ENCODE results near the gene ATP4B. TPM values are rescaled to one million over a fixed set of nuclear protein-coding genes. Genes with fewer than 3 reads are reported as not detected.

ATP4B gene
- polyA plus RNA-seq, 1 of the 3 experiments (the other 2 are of a cell fraction), result not detected

DNA sequence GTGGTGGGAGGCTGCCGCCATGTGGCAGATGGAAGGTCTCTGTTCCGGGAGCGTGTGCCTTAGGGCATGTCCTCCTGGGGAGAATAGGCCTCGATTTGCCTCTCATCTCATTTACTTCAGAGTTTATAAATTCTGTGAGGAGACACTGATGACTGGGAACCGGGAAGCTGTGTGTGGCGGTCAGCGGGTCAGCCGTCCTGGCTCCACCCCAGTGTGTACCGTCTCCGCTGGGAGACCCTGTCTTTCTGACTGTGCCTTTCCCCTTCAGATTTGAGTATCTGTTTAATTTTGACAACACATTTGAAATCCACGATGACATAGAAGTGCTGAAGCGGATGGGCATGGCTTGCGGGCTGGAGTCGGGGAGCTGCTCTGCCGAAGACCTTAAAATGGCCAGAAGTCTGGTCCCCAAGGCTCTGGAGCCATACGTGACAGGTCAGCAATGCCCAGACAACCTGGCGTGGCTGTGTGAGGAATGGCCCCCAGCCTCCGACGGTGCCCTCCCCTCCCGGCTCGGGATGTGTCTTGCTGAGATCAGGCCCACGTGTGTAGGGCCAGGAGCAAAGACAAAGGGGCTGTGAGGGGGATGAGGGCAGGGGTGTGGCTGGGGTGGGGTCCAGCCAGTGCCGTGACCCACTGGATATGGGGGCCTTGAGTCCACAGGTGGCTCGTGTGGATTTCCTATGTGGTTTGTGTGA, 21.6 kb downstream of the ATP4B start:
- H3K9me2 ChIP-seq, result no peaks in the 10 kb centered on the region
- TF ChIP-seq, protein P1, sequence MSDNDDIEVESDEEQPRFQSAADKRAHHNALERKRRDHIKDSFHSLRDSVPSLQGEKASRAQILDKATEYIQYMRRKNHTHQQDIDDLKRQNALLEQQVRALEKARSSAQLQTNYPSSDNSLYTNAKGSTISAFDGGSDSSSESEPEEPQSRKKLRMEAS (IDR thresholded peaks at IDR 0.05; ENCODE audit: low read depth), result no peak
- TF ChIP-seq RCOR1 (IDR thresholded peaks at IDR 0.05; ENCODE audit: low read length) (no peak), FOXM1 (IDR thresholded peaks at IDR 0.05; ENCODE audit: low read depth) (no peak), SIN3A (IDR thresholded peaks at IDR 0.05; ENCODE audit: borderline replicate concordance, low read depth, low read length) (no peak), EP300 (IDR thresholded peaks at IDR 0.05; ENCODE audit: borderline replicate concordance in 1 of 2, low read depth in 1 of 2, low read length in 1 of 2) (no peak), TAF1 (IDR thresholded peaks at IDR 0.05; ENCODE audit: borderline replicate concordance, low read depth, low read length) (no peak), CHD2 (IDR thresholded peaks at IDR 0.05; ENCODE audit: low read length, partially characterized antibody) (no peak), MEF2A (IDR thresholded peaks at IDR 0.05; ENCODE audit: borderline replicate concordance, low read depth) (no peak), YY1 (IDR thresholded peaks at IDR 0.05; ENCODE audit: low read depth) (no peak)
- TF ChIP-seq, protein P2, sequence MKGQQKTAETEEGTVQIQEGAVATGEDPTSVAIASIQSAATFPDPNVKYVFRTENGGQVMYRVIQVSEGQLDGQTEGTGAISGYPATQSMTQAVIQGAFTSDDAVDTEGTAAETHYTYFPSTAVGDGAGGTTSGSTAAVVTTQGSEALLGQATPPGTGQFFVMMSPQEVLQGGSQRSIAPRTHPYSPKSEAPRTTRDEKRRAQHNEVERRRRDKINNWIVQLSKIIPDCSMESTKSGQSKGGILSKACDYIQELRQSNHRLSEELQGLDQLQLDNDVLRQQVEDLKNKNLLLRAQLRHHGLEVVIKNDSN (IDR thresholded peaks at IDR 0.05; ENCODE audit: borderline replicate concordance, low read depth), result no peak
- TF ChIP-seq, protein P3, sequence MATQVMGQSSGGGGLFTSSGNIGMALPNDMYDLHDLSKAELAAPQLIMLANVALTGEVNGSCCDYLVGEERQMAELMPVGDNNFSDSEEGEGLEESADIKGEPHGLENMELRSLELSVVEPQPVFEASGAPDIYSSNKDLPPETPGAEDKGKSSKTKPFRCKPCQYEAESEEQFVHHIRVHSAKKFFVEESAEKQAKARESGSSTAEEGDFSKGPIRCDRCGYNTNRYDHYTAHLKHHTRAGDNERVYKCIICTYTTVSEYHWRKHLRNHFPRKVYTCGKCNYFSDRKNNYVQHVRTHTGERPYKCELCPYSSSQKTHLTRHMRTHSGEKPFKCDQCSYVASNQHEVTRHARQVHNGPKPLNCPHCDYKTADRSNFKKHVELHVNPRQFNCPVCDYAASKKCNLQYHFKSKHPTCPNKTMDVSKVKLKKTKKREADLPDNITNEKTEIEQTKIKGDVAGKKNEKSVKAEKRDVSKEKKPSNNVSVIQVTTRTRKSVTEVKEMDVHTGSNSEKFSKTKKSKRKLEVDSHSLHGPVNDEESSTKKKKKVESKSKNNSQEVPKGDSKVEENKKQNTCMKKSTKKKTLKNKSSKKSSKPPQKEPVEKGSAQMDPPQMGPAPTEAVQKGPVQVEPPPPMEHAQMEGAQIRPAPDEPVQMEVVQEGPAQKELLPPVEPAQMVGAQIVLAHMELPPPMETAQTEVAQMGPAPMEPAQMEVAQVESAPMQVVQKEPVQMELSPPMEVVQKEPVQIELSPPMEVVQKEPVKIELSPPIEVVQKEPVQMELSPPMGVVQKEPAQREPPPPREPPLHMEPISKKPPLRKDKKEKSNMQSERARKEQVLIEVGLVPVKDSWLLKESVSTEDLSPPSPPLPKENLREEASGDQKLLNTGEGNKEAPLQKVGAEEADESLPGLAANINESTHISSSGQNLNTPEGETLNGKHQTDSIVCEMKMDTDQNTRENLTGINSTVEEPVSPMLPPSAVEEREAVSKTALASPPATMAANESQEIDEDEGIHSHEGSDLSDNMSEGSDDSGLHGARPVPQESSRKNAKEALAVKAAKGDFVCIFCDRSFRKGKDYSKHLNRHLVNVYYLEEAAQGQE (IDR thresholded peaks at IDR 0.05; ENCODE audit: low read depth, low read length), result no peak
- CTCF ChIA-PET, result no interaction called here
- no peaks in the 10 kb centered on the region for H3K27me3 ChIP-seq (ENCODE audit: insufficient read depth)
- H4K20me1 ChIP-seq (ENCODE audit: insufficient read depth), result no peaks in the 10 kb centered on the region
- no peak for DNase-seq
- POLR2A ChIA-PET, result no interaction called here
- H3K79me2 ChIP-seq (ENCODE audit: insufficient read depth), result no peaks in the 10 kb centered on the region; the same call in 1 of the 2 replicates
- H3K27ac ChIP-seq (ENCODE audit: low read depth in 2 of 2, low read length in 1 of 2), result no peak overlapping the region
- no peak overlapping the region for H3K9ac ChIP-seq
- no peaks in the 10 kb centered on the region for H3K9me3 ChIP-seq
- WGBS (ENCODE audit: low lambda C conversion rate), result 90% methylated on average over 19 of the region's 24 CpGs
- H3K4me3 ChIP-seq (ENCODE audit: low read depth in 2 of 2, low read length in 1 of 2), result no peak overlapping the region
- H3F3A ChIP-seq (replicated peaks; ENCODE audit: insufficient read depth), result no peaks in the 10 kb centered on the region
- H2AFZ ChIP-seq (ENCODE audit: low read depth), result no peak overlapping the region
- no peak overlapping the region for H3K4me2 ChIP-seq
- peaks cover 38 to 79% of the 10 kb centered on the region in 2 experiments for H3K36me3 ChIP-seq (replicated peaks in 1 of 2; ENCODE audit: control insufficient read depth in 1 of 2, insufficient read depth in 2 of 2, low read length in 1 of 2)
- peaks cover 0 to 17% of the 10 kb centered on the region in 2 experiments; a peak in 2 of 4 replicates for H3K4me1 ChIP-seq (ENCODE audit: control insufficient read depth in 1 of 2, insufficient read depth in 2 of 2, low read depth in 1 of 2, low read length in 1 of 2)

DNA sequence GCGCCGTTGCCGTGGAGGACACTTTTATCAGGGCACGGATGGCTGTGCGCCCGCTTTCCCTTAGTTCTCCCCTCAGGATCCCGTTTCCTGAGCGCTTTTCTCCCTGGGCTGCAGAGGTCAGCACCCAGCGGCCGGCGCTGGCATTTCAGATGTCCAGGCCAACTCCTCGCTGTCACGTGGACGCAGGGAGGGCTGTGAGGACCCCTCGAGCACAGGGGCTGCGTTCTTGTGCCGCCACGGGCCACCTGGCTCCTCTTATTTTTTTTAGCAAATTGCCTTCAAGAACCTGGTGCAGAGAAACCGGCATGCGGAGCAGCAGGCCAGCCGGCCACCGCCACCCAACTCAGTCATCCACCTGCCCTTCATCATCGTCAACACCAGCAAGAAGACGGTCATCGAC, 22.3 kb downstream of the ATP4B start:
- Histone ChIP-seq H3K9ac (no peak overlapping the region), H4K20me1 (ENCODE audit: insufficient read depth) (no peaks in the 10 kb centered on the region), H2AFZ (ENCODE audit: low read depth) (no peak overlapping the region), H3K4me2 (no peak overlapping the region), H3K79me2 (ENCODE audit: insufficient read depth) (no peaks in the 10 kb centered on the region; the same call in 1 of the 2 replicates), H3K27ac (ENCODE audit: low read depth in 2 of 2, low read length in 1 of 2) (no peak overlapping the region), H3K36me3 (replicated peaks in 1 of 2; ENCODE audit: control insufficient read depth in 1 of 2, insufficient read depth in 2 of 2, low read length in 1 of 2) (peaks cover 35 to 81% of the 10 kb centered on the region in 2 experiments), H3K9me3 (no peaks in the 10 kb centered on the region), H3F3A (replicated peaks; ENCODE audit: insufficient read depth) (no peaks in the 10 kb centered on the region), H3K9me2 (no peaks in the 10 kb centered on the region), H3K4me1 (ENCODE audit: control insufficient read depth in 1 of 2, insufficient read depth in 2 of 2, low read depth in 1 of 2, low read length in 1 of 2) (peaks cover 0 to 15% of the 10 kb centered on the region in 2 experiments; a peak in 2 of 4 replicates), H3K4me3 (ENCODE audit: low read depth in 2 of 2, low read length in 1 of 2) (no peak overlapping the region), H3K27me3 (ENCODE audit: insufficient read depth) (no peaks in the 10 kb centered on the region)
- TF ChIP-seq, protein P4, sequence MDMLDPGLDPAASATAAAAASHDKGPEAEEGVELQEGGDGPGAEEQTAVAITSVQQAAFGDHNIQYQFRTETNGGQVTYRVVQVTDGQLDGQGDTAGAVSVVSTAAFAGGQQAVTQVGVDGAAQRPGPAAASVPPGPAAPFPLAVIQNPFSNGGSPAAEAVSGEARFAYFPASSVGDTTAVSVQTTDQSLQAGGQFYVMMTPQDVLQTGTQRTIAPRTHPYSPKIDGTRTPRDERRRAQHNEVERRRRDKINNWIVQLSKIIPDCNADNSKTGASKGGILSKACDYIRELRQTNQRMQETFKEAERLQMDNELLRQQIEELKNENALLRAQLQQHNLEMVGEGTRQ (IDR thresholded peaks at IDR 0.05; ENCODE audit: borderline replicate concordance, low read depth, low read length), result no peak
- TF ChIP-seq RCOR1 (IDR thresholded peaks at IDR 0.05; ENCODE audit: low read length) (no peak), RFX5 (IDR thresholded peaks at IDR 0.05; ENCODE audit: low read length) (no peak), ELF1 (IDR thresholded peaks at IDR 0.05) (no peak), SIN3A (IDR thresholded peaks at IDR 0.05; ENCODE audit: borderline replicate concordance, low read depth, low read length) (no peak), YY1 (IDR thresholded peaks at IDR 0.05; ENCODE audit: low read depth) (no peak), JUND (IDR thresholded peaks at IDR 0.05) (no peak), SMC3 (IDR thresholded peaks at IDR 0.05; ENCODE audit: low read depth, low read length) (no peak), RXRA (IDR thresholded peaks at IDR 0.05; ENCODE audit: borderline replicate concordance, low read depth) (no peak)
- TF ChIP-seq, protein P5, sequence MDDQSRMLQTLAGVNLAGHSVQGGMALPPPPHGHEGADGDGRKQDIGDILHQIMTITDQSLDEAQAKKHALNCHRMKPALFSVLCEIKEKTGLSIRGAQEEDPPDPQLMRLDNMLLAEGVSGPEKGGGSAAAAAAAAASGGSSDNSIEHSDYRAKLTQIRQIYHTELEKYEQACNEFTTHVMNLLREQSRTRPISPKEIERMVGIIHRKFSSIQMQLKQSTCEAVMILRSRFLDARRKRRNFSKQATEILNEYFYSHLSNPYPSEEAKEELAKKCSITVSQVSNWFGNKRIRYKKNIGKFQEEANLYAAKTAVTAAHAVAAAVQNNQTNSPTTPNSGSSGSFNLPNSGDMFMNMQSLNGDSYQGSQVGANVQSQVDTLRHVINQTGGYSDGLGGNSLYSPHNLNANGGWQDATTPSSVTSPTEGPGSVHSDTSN (IDR thresholded peaks at IDR 0.05), result no peak
- TF ChIP-seq, protein P1 (IDR thresholded peaks at IDR 0.05; ENCODE audit: low read depth), result no peak
- no peak for DNase-seq
- ChIA-PET CTCF (no interaction called here), POLR2A (no interaction called here)
- WGBS (ENCODE audit: low lambda C conversion rate), result 97% methylated on average over 20 of the region's 25 CpGs
